BJ (cell line): ENCODE results near the gene AUH. TPM values are rescaled to one million over a fixed set of nuclear protein-coding genes. Genes with fewer than 3 reads are reported as not detected.

Experiments used
- CTCF ChIA-PET: fragments of 350-600 bp; formaldehyde crosslinking; extraction: SDS; loops from one replicate; lab custom pipeline; 2021; ENCODE audit warnings: antibody characterized with exemption, inconsistent platforms; lab: Yijun Ruan, JAX
- POLR2A ChIA-PET: fragments of 300-600 bp; sonication (Branson Sonifier 250); formaldehyde crosslinking; extraction: SDS; loops from one replicate; lab custom pipeline; 2021; ENCODE audit warnings: antibody characterized with exemption; lab: Charles Lee
- DNase-seq: peaks from one replicate; pipeline ENCODE4 v3.0.0-alpha.2; 2011; ENCODE audit warnings: low read depth
- H3K27me3 ChIP-seq: 2 replicates; pipeline ENCODE4 v1.6.0; 2011; ENCODE audit warnings: low read length; ENCODE audit not compliant: control insufficient read depth, insufficient read depth
- H3K36me3 ChIP-seq: 2 replicates; pipeline ENCODE4 v1.5.1; 2011; ENCODE audit warnings: low read length; ENCODE audit not compliant: control insufficient read depth, insufficient read depth
- H3K4me3 ChIP-seq: 2 replicates; pipeline ENCODE4 v1.5.1; 2011; ENCODE audit warnings: low read depth, mild to moderate bottlenecking, control low read depth, low read length
- polyA plus RNA-seq: library from polyadenylated mRNA; depleted of rRNA; stranded (reverse); fragments of >200 nt; gene quantifications from 2 replicates; pipeline ENCODE4 v1.2.3, GENCODE V29; 2011
- TF ChIP-seq, protein P1 (sequence below): IDR thresholded peaks from 2 replicates; pipeline ENCODE4 v1.5.1; 2011; ENCODE audit warnings: low read depth, mild to moderate bottlenecking, control low read depth, inconsistent platforms, low read length, moderate library complexity; ENCODE audit not compliant: insufficient read depth

The AUH gene
- polyA plus RNA-seq, 1 experiment, result 4.1 TPM

DNA sequence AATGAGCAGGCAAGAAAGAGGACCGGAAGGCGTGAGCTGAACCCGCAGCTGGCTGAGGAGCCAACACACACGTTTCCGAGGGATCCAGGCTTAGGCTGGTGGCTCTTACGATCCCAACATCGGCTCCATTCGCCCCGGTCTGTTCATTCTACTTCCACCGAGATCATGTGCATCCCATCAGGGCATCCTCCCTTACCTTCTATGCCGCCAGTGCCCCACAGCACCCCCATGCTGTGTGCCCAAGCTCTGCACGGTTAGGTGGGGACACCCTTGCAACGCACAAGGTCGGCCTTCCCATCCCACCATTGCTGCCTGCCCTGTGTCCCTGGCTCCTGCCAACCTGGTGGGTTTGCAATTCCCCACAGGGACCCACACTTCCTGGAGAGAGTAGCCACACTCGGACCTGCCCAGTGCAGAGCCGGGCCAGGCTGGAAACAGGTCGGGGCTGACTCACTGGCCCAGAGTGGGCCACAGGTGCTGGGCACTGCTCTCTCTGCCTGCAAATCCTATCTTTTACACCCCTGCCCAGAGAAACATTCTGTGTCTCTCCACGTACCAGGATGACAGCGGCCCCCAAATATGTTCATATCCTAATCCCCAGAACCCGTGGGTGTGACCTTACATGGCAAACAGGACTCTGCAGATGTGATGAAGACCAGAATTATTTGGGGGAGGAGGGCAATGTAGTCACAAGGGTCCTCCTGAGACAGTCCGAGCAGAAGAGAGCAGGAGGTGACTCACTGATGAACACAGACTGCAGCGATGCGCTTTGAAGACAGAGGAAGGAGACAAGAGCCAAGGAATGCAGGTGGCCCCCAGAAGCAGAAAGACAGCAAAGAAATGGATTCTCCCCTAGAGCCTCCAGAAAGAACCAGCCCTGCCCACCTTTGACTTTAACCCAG lies 182.2 kb downstream of the AUH start:
- DNase-seq, result no peak
- CTCF ChIA-PET, result no interaction called here
- no peaks in the 10 kb centered on the region for H3K36me3 ChIP-seq
- POLR2A ChIA-PET, result interaction anchor here (0.7 kb wide), 1 partner anchor 18 kb away, joined by 3 read pairs; no protein-coding TSS in a partner anchor
- TF ChIP-seq, protein P1, sequence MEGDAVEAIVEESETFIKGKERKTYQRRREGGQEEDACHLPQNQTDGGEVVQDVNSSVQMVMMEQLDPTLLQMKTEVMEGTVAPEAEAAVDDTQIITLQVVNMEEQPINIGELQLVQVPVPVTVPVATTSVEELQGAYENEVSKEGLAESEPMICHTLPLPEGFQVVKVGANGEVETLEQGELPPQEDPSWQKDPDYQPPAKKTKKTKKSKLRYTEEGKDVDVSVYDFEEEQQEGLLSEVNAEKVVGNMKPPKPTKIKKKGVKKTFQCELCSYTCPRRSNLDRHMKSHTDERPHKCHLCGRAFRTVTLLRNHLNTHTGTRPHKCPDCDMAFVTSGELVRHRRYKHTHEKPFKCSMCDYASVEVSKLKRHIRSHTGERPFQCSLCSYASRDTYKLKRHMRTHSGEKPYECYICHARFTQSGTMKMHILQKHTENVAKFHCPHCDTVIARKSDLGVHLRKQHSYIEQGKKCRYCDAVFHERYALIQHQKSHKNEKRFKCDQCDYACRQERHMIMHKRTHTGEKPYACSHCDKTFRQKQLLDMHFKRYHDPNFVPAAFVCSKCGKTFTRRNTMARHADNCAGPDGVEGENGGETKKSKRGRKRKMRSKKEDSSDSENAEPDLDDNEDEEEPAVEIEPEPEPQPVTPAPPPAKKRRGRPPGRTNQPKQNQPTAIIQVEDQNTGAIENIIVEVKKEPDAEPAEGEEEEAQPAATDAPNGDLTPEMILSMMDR, result no peak
- H3K4me3 ChIP-seq, result no peak overlapping the region
- H3K27me3 ChIP-seq, result no peaks in the 10 kb centered on the region

DNA sequence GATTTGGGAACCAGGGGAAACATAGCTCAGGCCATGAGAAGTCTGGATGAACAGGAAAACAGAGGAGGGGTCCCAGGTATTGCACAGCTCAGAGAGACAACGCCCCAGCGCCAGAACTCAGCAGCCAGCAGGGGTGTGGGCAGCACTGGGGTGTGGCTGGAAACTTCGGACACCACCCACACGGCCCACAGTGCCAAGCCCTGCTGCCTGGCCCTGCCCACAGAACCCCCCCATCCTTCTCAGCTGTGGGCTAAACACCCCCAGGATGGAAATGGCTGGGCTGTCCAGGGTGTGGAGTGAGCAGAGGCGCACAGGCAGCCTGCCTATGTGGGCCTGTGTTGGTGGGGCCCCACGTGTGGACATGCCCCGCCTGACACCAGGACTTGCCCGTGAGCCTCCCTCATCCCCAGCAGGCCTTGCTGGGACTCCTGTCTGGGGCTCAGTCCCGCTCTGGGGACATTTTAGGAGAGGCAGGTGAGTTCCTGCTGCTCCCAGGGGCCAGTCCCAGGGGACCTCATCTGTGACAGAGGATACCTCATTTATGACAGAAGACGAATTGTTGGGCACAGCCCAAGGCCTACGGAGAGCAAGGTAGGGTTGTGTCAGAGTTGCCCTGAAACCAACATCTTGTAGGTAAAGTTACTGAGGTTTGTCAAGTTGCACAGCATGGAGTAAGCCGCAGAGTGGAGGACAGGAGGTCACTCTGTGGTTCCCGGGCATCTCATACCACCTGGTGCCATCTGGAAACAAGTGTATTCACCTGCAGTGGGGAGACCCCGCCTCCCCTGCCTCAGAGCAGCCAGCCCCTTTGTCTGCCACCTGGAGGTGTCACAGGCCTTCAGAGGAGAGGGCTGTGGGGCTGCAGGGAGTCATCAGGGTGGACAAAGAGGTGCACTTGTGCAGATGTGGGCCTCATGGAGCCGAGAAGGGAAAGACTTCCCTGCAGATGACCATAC lies 183.2 kb downstream of the AUH start:
- no peaks in the 10 kb centered on the region for H3K27me3 ChIP-seq
- no peak overlapping the region for H3K4me3 ChIP-seq
- no peak for DNase-seq
- ChIA-PET POLR2A (interaction anchor here (0.7 kb wide), 1 partner anchor 18 kb away, joined by 3 read pairs; no protein-coding TSS in a partner anchor), CTCF (interaction anchor here (0.7 to 1.3 kb wide), 2 partner anchors 11 to 14 kb away, joined by 3 read pairs; no protein-coding TSS in a partner anchor)
- no peaks in the 10 kb centered on the region for H3K36me3 ChIP-seq
- TF ChIP-seq, protein P1, result no peak

DNA sequence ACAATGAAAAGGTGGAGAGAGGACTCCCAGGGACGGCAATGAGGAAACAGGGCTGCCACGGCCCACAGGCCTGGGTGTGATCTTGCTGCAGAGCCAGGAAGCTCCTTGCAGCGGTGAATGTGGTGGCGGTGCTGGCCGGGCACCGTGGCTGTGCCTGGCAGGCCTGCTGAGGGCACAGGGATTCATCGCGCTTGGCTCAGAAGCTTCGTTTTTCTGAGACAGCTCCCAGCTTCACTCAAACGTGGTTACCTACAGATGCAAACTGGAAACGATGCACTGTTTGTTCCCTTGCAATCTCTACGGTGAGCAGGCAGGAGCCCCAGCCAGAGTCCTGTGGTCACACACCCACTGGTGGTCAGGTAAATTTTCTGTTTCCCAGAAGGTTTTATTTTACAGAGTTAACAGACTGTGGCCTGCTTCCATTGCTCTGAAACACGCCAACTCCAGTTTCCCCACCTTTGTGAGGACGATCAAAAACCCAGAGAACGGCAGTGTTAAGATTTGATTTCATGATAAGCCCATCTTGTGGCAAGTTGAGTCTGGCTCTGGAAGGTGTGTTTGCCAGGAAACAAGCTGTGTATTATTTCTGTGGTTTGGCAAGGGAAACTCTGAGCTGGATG lies 183.9 kb downstream of the AUH start:
- Histone ChIP-seq H3K4me3 (no peak overlapping the region), H3K36me3 (no peaks in the 10 kb centered on the region), H3K27me3 (no peaks in the 10 kb centered on the region)
- CTCF ChIA-PET, result interaction anchor here (0.7 to 1.3 kb wide), 3 partner anchors 10 to 15 kb away, joined by 3 to 5 read pairs (median 3); no protein-coding TSS in a partner anchor
- POLR2A ChIA-PET, result no interaction called here
- TF ChIP-seq, protein P1, result no peak
- no peak for DNase-seq

DNA sequence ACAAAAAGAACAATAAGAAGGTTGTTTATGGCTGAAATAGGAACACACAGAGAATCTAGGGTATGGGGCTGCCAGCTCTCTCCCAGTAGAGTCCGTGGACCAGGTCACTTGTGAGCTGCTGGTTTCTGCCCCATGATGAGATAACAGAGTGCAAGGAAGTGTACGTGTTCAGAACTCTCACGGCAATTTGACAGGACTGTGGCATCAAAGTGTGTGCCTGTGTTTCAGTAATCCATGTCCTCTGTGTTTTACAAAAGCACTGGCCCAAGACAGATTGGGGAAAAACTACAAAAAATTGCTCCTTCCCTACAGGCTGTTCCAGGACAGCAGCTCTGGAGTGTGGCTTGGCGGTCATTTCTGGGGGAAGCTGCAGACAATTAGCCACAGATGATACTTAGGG lies 184.6 kb downstream of the AUH start:
- TF ChIP-seq, protein P1, result no peak
- DNase-seq, result no peak
- ChIA-PET CTCF (interaction anchor here (1.2 to 1.3 kb wide), 2 partner anchors 9 to 11 kb away, joined by 3 to 5 read pairs; no protein-coding TSS in a partner anchor), POLR2A (no interaction called here)
- Histone ChIP-seq H3K27me3 (no peaks in the 10 kb centered on the region), H3K36me3 (no peaks in the 10 kb centered on the region), H3K4me3 (no peak overlapping the region)
